Endothelial cell of umbilical vein (primary cell): ENCODE data around the gene SDSL.

Source experiments
- EZH2 ChIP-seq: IDR thresholded peaks from 2 replicates; pipeline ENCODE4 v1.6.1; 2012; ENCODE audit warnings: borderline replicate concordance, low read depth, mild to moderate bottlenecking, moderate library complexity, low read length, inconsistent platforms; ENCODE audit not compliant: severe bottlenecking
- FOS ChIP-seq: IDR thresholded peaks from 2 replicates; pipeline ENCODE4 v1.6.1; 2011; ENCODE audit warnings: mild to moderate bottlenecking, low read length, moderate library complexity, borderline replicate concordance; ENCODE audit not compliant: insufficient read depth
- MYC ChIP-seq: IDR thresholded peaks from one replicate; pipeline ENCODE4 v1.6.1; 2011; ENCODE audit warnings: mild to moderate bottlenecking, low read depth, low read length
- POLR2A ChIP-seq: IDR thresholded peaks from 2 replicates; pipeline ENCODE4 v1.6.1; 2012; ENCODE audit warnings: low read depth, mild to moderate bottlenecking, control low read depth, low read length
- POLR2AphosphoS5 ChIP-seq: IDR thresholded peaks from 2 replicates; pipeline ENCODE4 v1.6.1; 2012; ENCODE audit warnings: low read depth, mild to moderate bottlenecking, control low read depth, low read length, moderate library complexity; ENCODE audit not compliant: insufficient read depth
- TF ChIP-seq, protein P1 (sequence below), 2 donors: IDR thresholded peaks; 1 replicate in 1 of 2; 2 replicates in 1 of 2; pipeline ENCODE4 v1.5.1; 2011; ENCODE audit warnings: low read length in 2 of 2, mild to moderate bottlenecking in 2 of 2, moderate library complexity in 2 of 2, control low read depth in 1 of 2, inconsistent platforms in 1 of 2, low read depth in 1 of 2; ENCODE audit not compliant: insufficient read depth in 1 of 2; ENCODE audit errors: extremely low read depth in 1 of 2
- TF ChIP-seq, protein P2 (sequence below): IDR thresholded peaks from 2 replicates; pipeline ENCODE4 v1.6.1; 2011; ENCODE audit not compliant: insufficient read depth, insufficient read length

DNA sequence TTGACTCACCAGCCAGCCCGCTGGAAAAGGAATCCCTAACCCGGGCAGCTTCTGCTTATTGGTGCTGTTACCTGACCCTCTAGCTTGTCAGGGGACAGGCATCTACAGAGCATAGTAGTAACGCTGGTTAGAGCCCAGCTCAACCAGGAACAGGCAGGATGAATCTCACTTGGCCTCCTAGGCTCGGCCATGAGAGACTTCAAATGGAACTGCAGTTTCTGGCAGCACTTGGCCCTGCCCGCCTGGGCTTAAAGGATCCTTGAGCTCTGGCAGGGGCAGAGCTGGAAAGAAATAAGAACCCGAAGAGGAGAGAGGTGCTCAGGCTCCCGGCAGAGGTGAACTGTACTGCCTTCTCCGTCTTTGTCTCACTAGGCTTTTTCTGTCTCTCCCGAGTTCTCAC lies 51.8 kb downstream of the SDSL start:
- TF ChIP-seq POLR2AphosphoS5 (no peak), POLR2A (no peak), EZH2 (no peak), MYC (no peak), FOS (no peak)
- TF ChIP-seq, protein P1, sequence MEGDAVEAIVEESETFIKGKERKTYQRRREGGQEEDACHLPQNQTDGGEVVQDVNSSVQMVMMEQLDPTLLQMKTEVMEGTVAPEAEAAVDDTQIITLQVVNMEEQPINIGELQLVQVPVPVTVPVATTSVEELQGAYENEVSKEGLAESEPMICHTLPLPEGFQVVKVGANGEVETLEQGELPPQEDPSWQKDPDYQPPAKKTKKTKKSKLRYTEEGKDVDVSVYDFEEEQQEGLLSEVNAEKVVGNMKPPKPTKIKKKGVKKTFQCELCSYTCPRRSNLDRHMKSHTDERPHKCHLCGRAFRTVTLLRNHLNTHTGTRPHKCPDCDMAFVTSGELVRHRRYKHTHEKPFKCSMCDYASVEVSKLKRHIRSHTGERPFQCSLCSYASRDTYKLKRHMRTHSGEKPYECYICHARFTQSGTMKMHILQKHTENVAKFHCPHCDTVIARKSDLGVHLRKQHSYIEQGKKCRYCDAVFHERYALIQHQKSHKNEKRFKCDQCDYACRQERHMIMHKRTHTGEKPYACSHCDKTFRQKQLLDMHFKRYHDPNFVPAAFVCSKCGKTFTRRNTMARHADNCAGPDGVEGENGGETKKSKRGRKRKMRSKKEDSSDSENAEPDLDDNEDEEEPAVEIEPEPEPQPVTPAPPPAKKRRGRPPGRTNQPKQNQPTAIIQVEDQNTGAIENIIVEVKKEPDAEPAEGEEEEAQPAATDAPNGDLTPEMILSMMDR (IDR thresholded peaks at IDR 0.05; ENCODE audit: extremely low read depth in 1 of 2, insufficient read depth in 1 of 2, low read depth in 1 of 2, low read length in 2 of 2) = no peak
- TF ChIP-seq, protein P2, sequence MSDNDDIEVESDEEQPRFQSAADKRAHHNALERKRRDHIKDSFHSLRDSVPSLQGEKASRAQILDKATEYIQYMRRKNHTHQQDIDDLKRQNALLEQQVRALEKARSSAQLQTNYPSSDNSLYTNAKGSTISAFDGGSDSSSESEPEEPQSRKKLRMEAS = no peak
